GM12801 (cell line): ENCODE results near the gene GUCY1A2.

Experiments
- CTCF ChIP-seq: IDR thresholded peaks from one replicate; pipeline ENCODE4 v1.5.1; 2011; ENCODE audit warnings: control low read depth; ENCODE audit not compliant: insufficient read length; ENCODE audit errors: extremely low read depth

The GUCY1A2 gene

GRCh38 chr11:106996691-106997090 lies 21.6 kb downstream of the GUCY1A2 start:
- no peak for TF ChIP-seq CTCF

GRCh38 chr11:106990331-106990730 lies 27.9 kb downstream of the GUCY1A2 start:
- no peak for TF ChIP-seq CTCF

GRCh38 chr11:106989078-106989455 lies 29.2 kb downstream of the GUCY1A2 start:
- TF ChIP-seq CTCF, result no peak

GRCh38 chr11:106988151-106989077 lies 29.9 kb downstream of the GUCY1A2 start:
- no peak for TF ChIP-seq CTCF

- no peak for TF ChIP-seq CTCF
These were observed 31.6 kb downstream of the GUCY1A2 start for GRCh38 chr11:106986673-106987072.

GRCh38 chr11:106986261-106986660 lies 32.0 kb downstream of the GUCY1A2 start:
- TF ChIP-seq CTCF, result no peak

- TF ChIP-seq CTCF, result no peak
These were observed 34.3 kb downstream of the GUCY1A2 start for GRCh38 chr11:106983991-106984390.
